Psoas muscle (tissue), 8 donors: ENCODE data around the gene MTRFR. TPM values are rescaled to one million over a fixed set of nuclear protein-coding genes. Genes with fewer than 3 reads are reported as not detected.

Experiments
- ATAC-seq, 4 donors: fragments of 200-7000 bp; cut with Tn5 transposase; one replicate each; pipeline ENCODE4 v1.9.1; 2020; ENCODE audit warnings: moderate library complexity in 3 of 4, mild to moderate bottlenecking in 2 of 4
- DNase-seq, 2 donors: peaks; one replicate each; pipeline ENCODE4 v3.0.0-alpha.2; 2020
- H3K27ac ChIP-seq: fragments of 200-600 bp; one replicate; pipeline ENCODE4 v1.8.0; 2022
- H3K27me3 ChIP-seq, 3 donors: fragments of 200-600 bp in 1 of 3; one replicate each; pipeline versions ENCODE4 v1.6.1 to v1.8.0; 2013 to 2022; ENCODE audit warnings: low read length in 2 of 3, mild to moderate bottlenecking in 2 of 3, moderate library complexity in 1 of 3; ENCODE audit not compliant: insufficient read depth in 3 of 3
- H3K36me3 ChIP-seq, 2 donors: fragments of 200-600 bp in 1 of 2; one replicate each; pipeline versions ENCODE4 v1.6.1 to v1.8.0; 2013 to 2022; ENCODE audit warnings: low read depth in 1 of 2, mild to moderate bottlenecking in 1 of 2, moderate library complexity in 1 of 2; ENCODE audit not compliant: insufficient read depth in 1 of 2
- H3K4me1 ChIP-seq: fragments of 200-600 bp; one replicate; pipeline ENCODE4 v1.8.0; 2022
- H3K4me3 ChIP-seq: fragments of 200-600 bp; one replicate; pipeline ENCODE4 v1.8.0; 2022; ENCODE audit warnings: mild to moderate bottlenecking
- H3K9me3 ChIP-seq: fragments of 200-600 bp; one replicate; pipeline ENCODE4 v1.8.0; 2022
- WGBS, 3 donors: extraction: QIAGEN DNeasy Blood & Tissue Kit; methylation state at CpG; one replicate each; pipeline versions ENCODE4 v1.1.6 to v1.1.7; 2013; 5-methylcytosine and 5-hydroxymethylcytosine counted together
- intact Hi-C, 2 donors: fragments of 100-400 bp; cut with DNase I; formaldehyde crosslinking; loops; one replicate each; pipeline versions ENCODE4 v1.11.0 to v1.14.2; 2022
- polyA plus RNA-seq, 3 donors: library from polyadenylated mRNA; stranded (reverse); fragments of 200-250 nt; gene quantifications; one replicate each; pipeline ENCODE4 v1.2.3, GENCODE V29; 2013
- total RNA-seq, 4 donors: library from RNA; stranded (reverse); fragmentation: NEBNext Ultra II Directional in 2 of 4; extraction: Animal tissue kit (Norgen Biotek cat#: 25700) in 2 of 4; gene quantifications; one replicate each; pipeline versions ENCODE4 v1.2.1 to v1.2.4, GENCODE V29; 2021 to 2023
- TF ChIP-seq, protein P1 (sequence below): fragments of 200-600 bp; IDR thresholded peaks from one replicate; pipeline ENCODE4 v1.8.0; 2022; ENCODE audit warnings: antibody characterized with exemption
- donor health status: healthy with polysubstance abuse.
- donor health status: DM: no; HTN: no; CAD: no; lungs with moderate emphysema.
- donor health status: Bipolar disorder and iron deficiency.
- donor health status: healthy.
- donor health status: DM: yes; HTN: yes; CAD: no.
- donor health status: DM: no; HTN: no; CAD: no.
- donor health status: DM: no; HTN: no; CAD: no.
- donor health status: DM: yes; HTN: yes; CAD: no.

Gene MTRFR
- total and polyA plus RNA-seq, 7 donors: 6.4 to 10.9 (median 8.3) TPM

DNA sequence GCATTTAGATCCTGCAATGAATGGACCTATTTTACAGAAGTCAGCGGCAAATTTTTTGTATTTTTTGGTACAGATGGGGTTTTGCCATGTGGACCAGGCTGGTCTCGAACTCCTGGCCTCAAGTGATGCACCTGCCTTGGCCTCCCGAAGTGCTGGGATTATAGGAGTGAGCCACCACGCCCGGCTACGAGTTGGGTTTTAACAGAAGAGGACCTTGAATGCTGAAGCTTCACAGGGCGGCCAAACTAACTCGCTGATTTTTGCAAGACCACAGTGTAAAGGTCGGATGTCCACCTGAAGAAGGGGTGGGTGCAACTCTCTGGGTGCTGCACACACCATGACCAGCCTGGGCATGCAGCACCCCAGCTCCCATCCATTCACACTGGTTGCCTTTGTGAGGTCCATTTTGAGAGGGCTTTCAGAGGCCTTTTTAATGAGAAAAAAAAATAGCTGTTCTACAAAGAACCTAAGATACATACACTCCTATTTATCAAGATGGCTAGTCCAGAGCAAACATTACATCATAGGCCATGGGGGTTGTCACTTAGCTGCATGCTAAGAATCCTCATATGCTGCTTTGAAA is 60.0 kb downstream of the MTRFR start:
- Histone ChIP-seq H3K4me3 (no peak overlapping the region), H3K9me3 (no peaks in the 10 kb centered on the region), H3K27me3 (no peaks in the 10 kb centered on the region), H3K4me1 (no peaks in the 10 kb centered on the region), H3K27ac (no peak overlapping the region), H3K36me3 (peaks cover 18 to 93% of the 10 kb centered on the region in 2 donors)
- TF ChIP-seq, protein P1, sequence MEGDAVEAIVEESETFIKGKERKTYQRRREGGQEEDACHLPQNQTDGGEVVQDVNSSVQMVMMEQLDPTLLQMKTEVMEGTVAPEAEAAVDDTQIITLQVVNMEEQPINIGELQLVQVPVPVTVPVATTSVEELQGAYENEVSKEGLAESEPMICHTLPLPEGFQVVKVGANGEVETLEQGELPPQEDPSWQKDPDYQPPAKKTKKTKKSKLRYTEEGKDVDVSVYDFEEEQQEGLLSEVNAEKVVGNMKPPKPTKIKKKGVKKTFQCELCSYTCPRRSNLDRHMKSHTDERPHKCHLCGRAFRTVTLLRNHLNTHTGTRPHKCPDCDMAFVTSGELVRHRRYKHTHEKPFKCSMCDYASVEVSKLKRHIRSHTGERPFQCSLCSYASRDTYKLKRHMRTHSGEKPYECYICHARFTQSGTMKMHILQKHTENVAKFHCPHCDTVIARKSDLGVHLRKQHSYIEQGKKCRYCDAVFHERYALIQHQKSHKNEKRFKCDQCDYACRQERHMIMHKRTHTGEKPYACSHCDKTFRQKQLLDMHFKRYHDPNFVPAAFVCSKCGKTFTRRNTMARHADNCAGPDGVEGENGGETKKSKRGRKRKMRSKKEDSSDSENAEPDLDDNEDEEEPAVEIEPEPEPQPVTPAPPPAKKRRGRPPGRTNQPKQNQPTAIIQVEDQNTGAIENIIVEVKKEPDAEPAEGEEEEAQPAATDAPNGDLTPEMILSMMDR: no peak
- DNase-seq (no peak), ATAC-seq (no peak)
- WGBS, 3 donors: 91 to 94% (median 92%) methylated on average over 9 of the region's 9 CpGs
- intact Hi-C loops: loop anchor here in 1 of 2 donors (5.0 to 10.0 kb wide), 2 partner anchors 64 to 442 kb away; no protein-coding TSS in a partner anchor

DNA sequence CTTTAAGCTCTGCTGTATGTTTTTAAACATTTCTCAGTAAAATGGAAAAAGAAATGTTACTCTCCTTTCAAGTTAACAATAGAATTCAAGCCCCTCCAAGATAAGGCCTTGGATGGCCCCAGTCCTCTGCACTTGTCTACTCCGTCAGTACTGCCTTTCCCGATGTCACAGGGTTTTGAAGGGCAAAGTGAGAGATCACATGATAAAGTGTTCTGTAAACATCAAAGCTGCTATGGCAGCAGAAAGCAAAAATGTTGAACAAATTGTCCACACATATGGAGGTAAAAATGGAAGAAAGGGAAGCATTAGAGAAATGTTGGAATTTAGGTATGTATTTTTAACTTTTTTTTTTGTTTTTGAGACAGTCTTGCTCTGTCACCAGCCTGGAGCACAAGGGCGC is 71.9 kb downstream of the MTRFR start:
- H3K4me1 ChIP-seq: peaks cover 3% of the 10 kb centered on the region
- H3K27ac ChIP-seq: no peak overlapping the region
- WGBS, 3 donors: 63 to 76% (median 64%) methylated on average over 3 of the region's 3 CpGs

DNA sequence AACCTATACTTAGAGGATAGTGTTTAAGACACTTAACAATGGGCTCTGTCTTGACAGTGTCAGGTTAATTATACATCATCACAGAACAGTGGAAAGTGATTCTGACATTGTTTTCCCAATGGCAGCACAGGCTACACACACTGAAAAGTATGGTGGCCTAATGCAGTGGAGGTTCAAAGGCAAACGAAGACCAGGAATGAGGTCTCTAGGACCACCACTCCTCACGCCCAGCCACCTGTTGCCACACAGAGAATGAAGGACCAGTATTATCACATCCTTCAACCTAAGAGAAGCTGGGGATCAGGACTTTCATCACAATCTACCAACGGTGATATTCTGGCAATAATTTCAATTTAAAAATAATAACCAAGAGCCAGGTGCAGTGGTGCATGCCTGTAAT is 73.0 kb downstream of the MTRFR start:
- H3K27ac ChIP-seq: no peak overlapping the region
- TF ChIP-seq, protein P1: no peak
- DNase-seq (no peak), ATAC-seq (no peak)
- peaks cover 3% of the 10 kb centered on the region for H3K4me1 ChIP-seq
- intact Hi-C loops: no loop called here
- 82 to 95% (median 84%) methylated on average over 3 of the region's 3 CpGs for WGBS, 3 donors
- peaks cover 4 to 100% of the 10 kb centered on the region in 2 donors for H3K36me3 ChIP-seq
- H3K27me3 ChIP-seq: no peaks in the 10 kb centered on the region
- H3K4me3 ChIP-seq: no peak overlapping the region
- no peaks in the 10 kb centered on the region for H3K9me3 ChIP-seq

More for the DNA sequence above, 71.9 kb downstream of the MTRFR start:
- DNase-seq: no peak
- intact Hi-C loops: no loop called here
- H3K36me3 ChIP-seq: peaks cover 4 to 100% of the 10 kb centered on the region in 2 donors
- no peaks in the 10 kb centered on the region for H3K9me3 ChIP-seq
- no peak for ATAC-seq
- TF ChIP-seq, protein P1: no peak
- no peak overlapping the region for H3K4me3 ChIP-seq
- H3K27me3 ChIP-seq: no peaks in the 10 kb centered on the region

Other genes with a start within 250 kb of the MTRFR start
- gene PITPNM2, start 82.3 kb upstream of the MTRFR start, total RNA-seq: 1 to 10 TPM; 4.6 to 7.4 (median 5.8) TPM
- gene PITPNM2, start 82.3 kb upstream of the MTRFR start, polyA plus RNA-seq: 1 to 10 TPM; 2.2 to 3.5 (median 3.0) TPM
- gene MPHOSPH9, start 295 bp upstream of the MTRFR start, total RNA-seq: 10 to 100 TPM in 3 of 4 donors, 1 to 10 TPM in 1; 8.7 to 14.4 (median 12.7) TPM
- gene MPHOSPH9, start 295 bp upstream of the MTRFR start, polyA plus RNA-seq: 1 to 10 TPM; 3.2 to 5.8 (median 3.2) TPM
- 10 to 100 TPM; 47.6 to 63.9 (median 55.1) TPM for gene CDK2AP1, start 38.4 kb downstream of the MTRFR start, total RNA-seq
- 100 to 1,000 TPM in 1 of 3 donors, 10 to 100 TPM in 2; 31.8 to 143 (median 67.3) TPM for gene CDK2AP1, start 38.4 kb downstream of the MTRFR start, polyA plus RNA-seq
- gene SBNO1, start 131.4 kb downstream of the MTRFR start, total RNA-seq: 10 to 100 TPM; 29.3 to 37.5 (median 31.2) TPM
- 10 to 100 TPM in 2 of 3 donors, 1 to 10 TPM in 1; 6.8 to 49.6 (median 15.0) TPM for gene SBNO1, start 131.4 kb downstream of the MTRFR start, polyA plus RNA-seq
- gene KMT5A, start 150.7 kb downstream of the MTRFR start, total RNA-seq: 10 to 100 TPM; 15.6 to 29.0 (median 22.0) TPM
- 10 to 100 TPM; 10.0 to 29.0 (median 17.9) TPM for gene KMT5A, start 150.7 kb downstream of the MTRFR start, polyA plus RNA-seq
- gene RILPL2, start 203.2 kb downstream of the MTRFR start, total RNA-seq: 1 to 10 TPM in 3 of 4 donors, under 1 TPM in 1; 0.69 to 1.2 (median 1.1) TPM
- gene RILPL2, start 203.2 kb downstream of the MTRFR start, polyA plus RNA-seq: 1 to 10 TPM; 1.1 to 1.6 (median 1.2) TPM
- gene SNRNP35, start 224.7 kb downstream of the MTRFR start, total RNA-seq: 10 to 100 TPM; 19.8 to 35.1 (median 25.5) TPM
- 10 to 100 TPM; 31.7 to 44.0 (median 42.6) TPM for gene SNRNP35, start 224.7 kb downstream of the MTRFR start, polyA plus RNA-seq